K562 (cell line): Measurements from ENCODE around the gene WSCD1. TPM values are rescaled to one million over a fixed set of nuclear protein-coding genes. Genes with fewer than 3 reads are reported as not detected.

Source experiments
- ATAC-seq: fragments of 200-7000 bp; cut with Tn5 transposase; 3 replicates; pipeline ENCODE4 v1.9.1; 2020; ENCODE audit warnings: moderate library complexity
- BruUV-seq: library from RNA; stranded (reverse); fragments of 400-500 nt; replicated peaks from 2 replicates; lab custom pipeline; 2021; lab: Mats Ljungman, UMichigan
- CTCF ChIA-PET: fragments of 300-600 bp; formaldehyde crosslinking; extraction: SDS; loops from one replicate; lab custom pipeline; 2021; ENCODE audit warnings: low intra/inter-chr PET ratio; lab: Yijun Ruan, JAX
- POLR2A ChIA-PET: fragments of 300-600, 350-650 bp; sonication (Branson Sonifier 250); formaldehyde crosslinking; extraction: SDS; loops from one replicate; lab custom pipeline; 2021; ENCODE audit warnings: antibody characterized with exemption, inconsistent platforms; lab: Yijun Ruan, JAX
- DNase-seq, 4 experiments: peaks; one replicate each; pipeline versions ENCODE4 v3.0.0 to v3.0.0-alpha.2; 2011 to 2018; ENCODE audit warnings: low spot score in 3 of 4, mixed read lengths in 3 of 4; ENCODE audit errors: extremely low read depth in 1 of 4
- FAIRE-seq: peaks from 2 replicates; lab custom pipeline; 2011; peaks lifted over from hg19 to GRCh38; lab: Jason Lieb, UNC
- H2AFZ ChIP-seq: 2 replicates; pipeline ENCODE4 v1.6.0; 2011; ENCODE audit warnings: low read depth, low read length, control low read depth, inconsistent platforms
- H3K27ac ChIP-seq: fragments of 200-600 bp; 3 replicates; pipeline ENCODE4 v1.8.0; 2011; ENCODE audit warnings: low read depth, mild to moderate bottlenecking, control low read depth, inconsistent platforms, low read length, moderate library complexity, mixed read lengths; ENCODE audit errors: extremely low read depth
- H3K27me3 ChIP-seq, 2 experiments: fragments of 300-600 bp in 1 of 2; 2 replicates in 1 of 2; 3 replicates in 1 of 2; pipeline versions ENCODE4 v1.6.0 to v1.8.0; 2011; ENCODE audit warnings: inconsistent platforms in 2 of 2, low read length in 2 of 2, mild to moderate bottlenecking in 1 of 2, mixed read lengths in 1 of 2, moderate library complexity in 1 of 2; ENCODE audit not compliant: control insufficient read depth in 2 of 2, insufficient read depth in 2 of 2
- H3K36me3 ChIP-seq: fragments of 300-600 bp; 3 replicates; pipeline ENCODE4 v1.8.0; 2011; ENCODE audit warnings: mild to moderate bottlenecking, low read length, inconsistent platforms; ENCODE audit not compliant: control insufficient read depth, insufficient read depth
- H3K4me1 ChIP-seq, 2 experiments: fragments of 200-600 bp in 1 of 2; replicated peaks in 1 of 2; 2 replicates in 1 of 2; 3 replicates in 1 of 2; pipeline versions ENCODE4 v1.5.1 to v1.8.0; 2011; ENCODE audit warnings: inconsistent platforms in 2 of 2, low read length in 2 of 2, mild to moderate bottlenecking in 1 of 2, mixed read lengths in 1 of 2, moderate library complexity in 1 of 2; ENCODE audit not compliant: control insufficient read depth in 2 of 2, insufficient read depth in 2 of 2
- H3K4me2 ChIP-seq: 2 replicates; pipeline ENCODE4 v1.6.1; 2011; ENCODE audit warnings: low read length, control low read depth, inconsistent platforms, mixed read lengths; ENCODE audit not compliant: insufficient read depth
- H3K4me3 ChIP-seq: fragments of 200-600 bp; sonication (generic), shearing (Covaris generic); 2 replicates; pipeline ENCODE4 v1.5.1; 2016; ENCODE audit warnings: control low read depth, inconsistent platforms
- H3K79me2 ChIP-seq: fragments of 200-600 bp; 3 replicates; pipeline ENCODE4 v1.8.0; 2011; ENCODE audit warnings: low read length, inconsistent platforms; ENCODE audit not compliant: control insufficient read depth, insufficient read depth
- H3K9ac ChIP-seq, 2 experiments: 2 replicates each; pipeline versions ENCODE4 v1.6.0 to v1.6.1; 2011; ENCODE audit warnings: low read depth in 2 of 2, low read length in 2 of 2, control low read depth in 1 of 2, inconsistent platforms in 1 of 2, mild to moderate bottlenecking in 1 of 2, mixed read lengths in 1 of 2; ENCODE audit not compliant: insufficient read depth in 1 of 2
- H3K9me1 ChIP-seq: one replicate; pipeline ENCODE4 v1.6.0; 2011; ENCODE audit warnings: inconsistent platforms, mild to moderate bottlenecking, low read length, moderate library complexity; ENCODE audit not compliant: control insufficient read depth, insufficient read depth
- H3K9me3 ChIP-seq: replicated peaks from 2 replicates; pipeline ENCODE4 v1.5.1; 2011; ENCODE audit warnings: low read depth, low read length, inconsistent platforms; ENCODE audit not compliant: control insufficient read depth, insufficient read depth
- H4K20me1 ChIP-seq: replicated peaks from 2 replicates; pipeline ENCODE4 v1.6.1; 2011; ENCODE audit warnings: low read length, inconsistent platforms, mixed read lengths; ENCODE audit not compliant: control insufficient read depth, insufficient read depth
- ARID3A ChIP-seq: IDR thresholded peaks from 2 replicates; pipeline ENCODE4 v1.6.1; 2012; ENCODE audit warnings: low read depth, low read length, improper control_type of control experiment, borderline replicate concordance
- BRF2 ChIP-seq: IDR thresholded peaks from 3 replicates; pipeline ENCODE4 v1.6.1; 2011; ENCODE audit warnings: borderline replicate concordance, mild to moderate bottlenecking; ENCODE audit not compliant: insufficient read length, insufficient read depth
- CEBPG ChIP-seq, 3 experiments: fragments of 200-800 bp in 1 of 3; sonication (Bioruptor generic) in 1 of 3; sonication (generic) in 1 of 3; formaldehyde crosslinking in 1 of 3; IDR thresholded peaks in 2 of 3; conservative IDR thresholded peaks in 1 of 3; 2 replicates each; pipeline versions ENCODE4 v1.6.1 to v1.8.0; 2016 to 2022; ENCODE audit warnings: missing compliant biosample characterization in 2 of 3, missing genetic modification characterization in 2 of 3, mild to moderate bottlenecking in 1 of 3, missing genetic modification reagents in 1 of 3
- CXXC5 ChIP-seq: fragments of 250-450 bp; sonication (Bioruptor Pico); IDR thresholded peaks from 2 replicates; pipeline ENCODE4 v1.8.0; 2022; ENCODE audit warnings: inconsistent platforms, mild to moderate bottlenecking, moderate library complexity
- ELF1 ChIP-seq: fragments of 200-800 bp; sonication (Bioruptor generic); IDR thresholded peaks from 2 replicates; pipeline ENCODE4 v1.6.1; 2016; ENCODE audit warnings: missing genetic modification characterization, missing compliant biosample characterization
- ELF2 ChIP-seq: fragments of 250-450 bp; sonication (Bioruptor Pico); IDR thresholded peaks from 2 replicates; pipeline ENCODE4 v1.5.0; 2021; ENCODE audit warnings: mild to moderate bottlenecking
- HNRNPH1 ChIP-seq: fragments of 200-400 bp; formaldehyde crosslinking; optimal IDR thresholded peaks from 2 replicates; pipeline ENCODE3; 2017; ENCODE audit warnings: low read depth, mild to moderate bottlenecking, low read length, moderate library complexity
- KLF10 ChIP-seq: fragments of 250-450 bp; sonication (Bioruptor Pico); IDR thresholded peaks from 2 replicates; pipeline ENCODE4 v1.6.1; 2021; ENCODE audit warnings: matching md5 sums
- MAFK ChIP-seq: IDR thresholded peaks from 2 replicates; pipeline ENCODE4 v1.6.1; 2011; ENCODE audit warnings: low read length, improper control_type of control experiment
- RFX1 ChIP-seq: fragments of 450-650 bp; IDR thresholded peaks from 2 replicates; pipeline ENCODE4 v1.6.1; 2016; ENCODE audit warnings: mild to moderate bottlenecking, moderate library complexity
- SAFB2 ChIP-seq: fragments of 200-400 bp; formaldehyde crosslinking; IDR thresholded peaks from 2 replicates; pipeline ENCODE4 v1.6.1; 2018; ENCODE audit warnings: borderline replicate concordance, low read length, low read depth, moderate library complexity; ENCODE audit not compliant: severe bottlenecking
- TBL1XR1 ChIP-seq, 2 experiments: IDR thresholded peaks; 2 replicates each; pipeline ENCODE4 v1.6.1; 2012; ENCODE audit warnings: improper control_type of control experiment in 2 of 2, low read length in 2 of 2, mild to moderate bottlenecking in 1 of 2
- XRCC4 ChIP-seq: IDR thresholded peaks from one replicate; pipeline ENCODE4 v1.6.1; 2011; ENCODE audit not compliant: insufficient read depth, insufficient read length; ENCODE audit errors: extremely low read depth
- ZC3H4 ChIP-seq: sonication (generic); formaldehyde crosslinking; IDR thresholded peaks from 2 replicates; pipeline ENCODE4 v1.9.0; 2021; ENCODE audit warnings: missing genetic modification reagents, borderline replicate concordance
- ZNF143 ChIP-seq: sonication (generic); formaldehyde crosslinking; IDR thresholded peaks from 2 replicates; pipeline ENCODE4 v1.9.0; 2022; ENCODE audit warnings: mild to moderate bottlenecking, missing genetic modification reagents
- ZNF449 ChIP-seq: fragments of 250-450 bp; sonication (Bioruptor Pico); IDR thresholded peaks from 2 replicates; pipeline ENCODE4 v1.8.0; 2022; ENCODE audit warnings: moderate library complexity, mild to moderate bottlenecking, inconsistent platforms
- ZSCAN29 ChIP-seq: fragments of 450-650 bp; IDR thresholded peaks from 2 replicates; pipeline ENCODE4 v1.6.1; 2017
- WGBS: fragments of 100-300 bp; shearing (Covaris generic); methylation state at CpG from one replicate; pipeline ENCODE4 v1.1.6; 2016; ENCODE audit warnings: low coverage, mixed read lengths; ENCODE audit not compliant: insufficient coverage; ENCODE audit errors: missing lambda C conversion rate; 5-methylcytosine and 5-hydroxymethylcytosine counted together
- in situ Hi-C: fragments of 300-500 bp; cut with MboI; formaldehyde crosslinking; loops from 4 replicates; pipeline ENCODE4 v1.15.0; 2018; ENCODE audit warnings: inconsistent platforms, mixed read lengths
- intact Hi-C: fragments of 100-400 bp; cut with micrococcal nuclease; formaldehyde crosslinking; loops from 2 replicates; pipeline ENCODE4 v1.14.2; 2022
- polyA plus RNA-seq, 8 experiments: library from polyadenylated mRNA; depleted of rRNA in 4 of 8; stranded (reverse) in 5 of 8; unstranded in 3 of 8; fragments of >200 nt; fragmentation: Nextera tagmentation in 2 of 8; fragmentation: Illumina TruSeq in 1 of 8; extraction: Ambion mirVana in 2 of 8; extraction: Trizol in 1 of 8; gene quantifications; 2 replicates each; pipeline versions ENCODE4 v1.2.1 to v1.2.3, GENCODE V29; 2011 to 2014; ENCODE audit warnings: inconsistent platforms in 1 of 8, missing spikeins in 1 of 8
- total RNA-seq, 7 experiments: library from RNA; depleted of rRNA in 6 of 7; stranded (reverse); fragments of >200 nt in 6 of 7; fragmentation: Illumina TruSeq in 2 of 7; extraction: Trizol in 2 of 7; gene quantifications; 2 replicates each; pipeline versions ENCODE4 v1.2.1 to v1.2.3, GENCODE V29; 2011 to 2021; ENCODE audit warnings: low replicate concordance in 1 of 7

WSCD1 gene
- total and polyA plus RNA-seq, 9 of the 15 experiments (the other 6 are each of a cell fraction or from before 2014, with no cell fraction given) = not detected

- no peak for TF ChIP-seq ELF2 (CRISPR knock-in tag)
- TF ChIP-seq ELF1 (tag) = no peak
- no peak for TF ChIP-seq ZC3H4 (CRISPR knock-in tag)
- no peak for TF ChIP-seq MAFK
- no peak for TF ChIP-seq BRF2
These were observed 15.6 kb downstream of the WSCD1 start (continued) for GRCh38 chr17:6085812-6086211.

GRCh38 chr17:6086603-6087400 lies 16.6 kb downstream of the WSCD1 start:
- FAIRE-seq (no peak), DNase-seq (no peak), ATAC-seq (no peak)
- Histone ChIP-seq H2AFZ (no peak overlapping the region), H3K9me1 (no peaks in the 10 kb centered on the region), H4K20me1 (no peaks in the 10 kb centered on the region), H3K36me3 (no peaks in the 10 kb centered on the region), H3K27me3 (peaks cover 2 to 47% of the 10 kb centered on the region in 2 experiments; a peak in 4 of 5 replicates), H3K4me2 (no peak overlapping the region), H3K4me1 (no peaks in the 10 kb centered on the region; a peak in 1 of 5 replicates), H3K4me3 (no peak overlapping the region), H3K79me2 (no peaks in the 10 kb centered on the region), H3K9ac (no peak overlapping the region), H3K27ac (no peak overlapping the region), H3K9me3 (no peaks in the 10 kb centered on the region)
- intact Hi-C loops (no loop called here), in situ Hi-C loops (no loop called here)
- ChIA-PET CTCF (no interaction called here), POLR2A (no interaction called here)
- no TSS peak for BruUV-seq
- WGBS = 0% methylated on average over 15 of the region's 28 CpGs
- TF ChIP-seq KLF10 (CRISPR knock-in tag) (no peak), TBL1XR1 (IDR thresholded peaks at IDR 0.05; ENCODE audit: low read length in 2 of 2) (no peak), RFX1 (no peak), ZNF143 (CRISPR knock-in tag) (no peak), SAFB2 (no peak), ZNF449 (CRISPR knock-in tag) (no peak), ARID3A (no peak), XRCC4 (no peak), CEBPG (CRISPR knock-in tag; IDR thresholded peaks at IDR 0.05) (no peak), CEBPG (tag; conservative IDR thresholded peaks at IDR 0.05 in 1 of 2, IDR thresholded peaks at IDR 0.05 in 1 of 2) (no peak), ZSCAN29 (no peak), CXXC5 (no peak), HNRNPH1 (no peak)
